GM12872 (cell line): Measurements from ENCODE around the gene OPCML.

ENCODE experiments used
- CTCF ChIP-seq: IDR thresholded peaks from 3 replicates; pipeline ENCODE4 v1.5.1; 2011; ENCODE audit warnings: low read depth, mild to moderate bottlenecking, low read length, moderate library complexity; ENCODE audit not compliant: insufficient read depth

OPCML gene

GRCh38 chr11:133563505-133564025, 31.3 kb upstream of the OPCML start:
- no peak for TF ChIP-seq CTCF

GRCh38 chr11:133560472-133560855, 28.2 kb upstream of the OPCML start:
- TF ChIP-seq CTCF, result no peak

GRCh38 chr11:133559833-133560471, 27.7 kb upstream of the OPCML start:
- TF ChIP-seq CTCF, result no peak

GRCh38 chr11:133559382-133559781, 27.1 kb upstream of the OPCML start:
- no peak for TF ChIP-seq CTCF

GRCh38 chr11:133555034-133555433, 22.7 kb upstream of the OPCML start:
- TF ChIP-seq CTCF, result no peak

GRCh38 chr11:133553885-133554740, 21.8 kb upstream of the OPCML start:
- no peak for TF ChIP-seq CTCF

- no peak for TF ChIP-seq CTCF
Measured at GRCh38 chr11:133552938-133553337, 20.6 kb upstream of the OPCML start.
